IPS-18a (cell line): ENCODE data around the gene SPATA31D1.
"Not testable (repeated sequence)": the region's sequence is repeated elsewhere in the genome, so short reads cannot be mapped to it uniquely, and the experiment has no call there.

Source experiments
- H3K27ac ChIP-seq: one replicate; pipeline ENCODE4 v1.5.1; 2013; ENCODE audit warnings: low read length
- H3K27me3 ChIP-seq: one replicate; pipeline ENCODE4 v1.6.1; 2013; ENCODE audit warnings: mild to moderate bottlenecking, low read length; ENCODE audit not compliant: control insufficient read depth, insufficient read depth
- H3K36me3 ChIP-seq: one replicate; pipeline ENCODE4 v1.6.1; 2013; ENCODE audit warnings: low read depth, low read length; ENCODE audit not compliant: control insufficient read depth
- H3K4me1 ChIP-seq: one replicate; pipeline ENCODE4 v1.6.1; 2013; ENCODE audit warnings: low read depth, low read length; ENCODE audit not compliant: control insufficient read depth
- H3K4me3 ChIP-seq: one replicate; pipeline ENCODE4 v1.5.1; 2013; ENCODE audit warnings: low read length
- H3K9ac ChIP-seq: one replicate; pipeline ENCODE4 v1.6.1; 2013; ENCODE audit warnings: mild to moderate bottlenecking, low read length, moderate library complexity
- H3K9me3 ChIP-seq: one replicate; pipeline ENCODE4 v1.6.1; 2013; ENCODE audit warnings: low read depth, low read length; ENCODE audit not compliant: control insufficient read depth

Gene SPATA31D1

DNA sequence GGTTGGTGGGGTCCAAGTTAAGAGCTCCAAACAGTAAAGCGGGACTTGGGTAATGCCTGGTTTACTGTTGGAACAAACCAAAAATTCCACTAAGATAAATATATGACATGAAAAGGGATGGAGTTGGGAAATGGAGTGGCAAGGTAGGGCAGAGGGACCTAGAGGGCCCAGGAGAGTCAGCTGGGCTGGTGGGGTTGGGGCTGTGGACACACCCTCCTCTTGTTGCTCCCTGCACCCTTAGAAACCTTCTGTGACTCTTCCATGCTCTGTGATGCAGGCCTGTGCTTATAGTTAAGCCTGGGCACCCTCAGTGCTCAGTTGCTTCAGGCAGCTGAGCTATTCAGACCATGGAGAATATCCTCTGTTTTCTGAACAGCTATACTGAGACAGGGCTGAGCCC lies at the start of gene SPATA31D1:
TSS of gene SPATA31D1 (plus strand) at position 301 of the 400 bp plus-strand sequence. CDS start at position 348, 47 bp downstream.
- not testable (repeated sequence) for H3K4me1 ChIP-seq, H3K9ac ChIP-seq, H3K36me3 ChIP-seq, H3K9me3 ChIP-seq, H3K27me3 ChIP-seq, H3K27ac ChIP-seq, H3K4me3 ChIP-seq

DNA sequence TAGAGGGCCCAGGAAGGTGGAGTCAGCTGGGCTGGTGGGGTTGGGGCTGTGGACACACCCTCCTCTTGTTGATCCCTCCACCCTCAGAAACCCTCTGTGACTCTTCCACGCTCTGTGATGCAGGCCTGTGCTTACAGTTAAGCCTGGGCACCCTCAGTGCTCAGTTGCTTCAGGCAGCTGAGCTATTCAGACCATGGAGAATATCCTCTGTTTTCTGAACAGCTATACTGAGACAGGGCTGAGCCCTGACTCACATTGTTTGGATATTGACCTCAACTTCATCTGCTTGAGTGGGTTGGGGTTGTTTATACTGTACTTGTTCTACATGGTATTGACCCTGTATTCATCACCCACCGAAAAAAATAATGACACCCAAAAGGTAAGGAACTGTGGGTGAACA lies 45.2 kb upstream of the SPATA31D1 start, which contains the start of gene SPATA31D3:
TSS of gene SPATA31D3 (plus strand) at position 108 of the 400 bp plus-strand sequence. CDS start at position 194, 86 bp downstream.
- H3K9me3 ChIP-seq, H3K36me3 ChIP-seq, H3K9ac ChIP-seq, H3K27ac ChIP-seq, H3K27me3 ChIP-seq, H3K4me3 ChIP-seq, H3K4me1 ChIP-seq: not testable (repeated sequence)

DNA sequence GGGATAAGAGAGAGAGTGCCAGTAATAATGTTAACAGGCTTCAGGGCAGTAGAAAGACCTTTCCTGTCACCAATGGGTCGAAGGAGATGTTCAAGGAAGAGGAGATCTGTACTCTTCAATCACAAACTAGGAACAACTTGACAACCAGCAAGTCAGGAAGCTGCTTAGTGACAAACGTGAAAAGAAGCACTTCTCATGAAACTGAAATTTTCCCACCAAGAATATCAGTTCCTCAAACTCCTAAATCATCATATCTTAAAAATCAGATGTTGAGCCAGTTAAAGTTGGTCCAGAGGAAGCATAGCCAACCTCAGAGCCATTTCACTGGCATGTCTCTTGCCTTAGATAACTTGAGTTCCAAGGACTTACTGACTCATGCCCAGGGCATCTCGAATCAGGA lies 39.9 kb upstream of the SPATA31D1 start:
- H3K9ac ChIP-seq, H3K4me1 ChIP-seq, H3K27me3 ChIP-seq, H3K27ac ChIP-seq, H3K4me3 ChIP-seq, H3K36me3 ChIP-seq, H3K9me3 ChIP-seq: not testable (repeated sequence)

DNA sequence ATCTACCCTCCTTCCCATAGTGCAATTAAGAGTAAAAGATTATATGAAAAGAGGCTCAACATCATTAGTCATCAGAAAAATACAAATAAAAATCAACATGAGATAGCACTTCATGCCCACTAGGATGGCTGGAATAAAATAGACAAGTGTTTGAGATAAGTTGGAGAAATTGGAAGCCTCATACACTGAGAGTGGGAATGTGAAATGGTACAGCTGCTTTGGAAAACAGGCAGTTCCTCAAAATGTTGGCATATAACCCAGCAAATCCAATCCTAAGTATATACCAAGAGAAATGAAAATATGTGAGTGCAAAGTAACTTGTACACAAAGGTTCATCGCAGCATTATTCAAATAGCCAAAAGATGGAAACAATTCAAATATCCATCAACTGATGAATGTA lies 35.5 kb upstream of the SPATA31D1 start:
- Histone ChIP-seq H3K9me3 (peaks cover 14% of the 10 kb centered on the region), H3K36me3 (no peaks in the 10 kb centered on the region), H3K4me1 (no peaks in the 10 kb centered on the region), H3K4me3 (no peak overlapping the region), H3K27ac (no peak overlapping the region), H3K27me3 (no peaks in the 10 kb centered on the region), H3K9ac (no peak overlapping the region)

DNA sequence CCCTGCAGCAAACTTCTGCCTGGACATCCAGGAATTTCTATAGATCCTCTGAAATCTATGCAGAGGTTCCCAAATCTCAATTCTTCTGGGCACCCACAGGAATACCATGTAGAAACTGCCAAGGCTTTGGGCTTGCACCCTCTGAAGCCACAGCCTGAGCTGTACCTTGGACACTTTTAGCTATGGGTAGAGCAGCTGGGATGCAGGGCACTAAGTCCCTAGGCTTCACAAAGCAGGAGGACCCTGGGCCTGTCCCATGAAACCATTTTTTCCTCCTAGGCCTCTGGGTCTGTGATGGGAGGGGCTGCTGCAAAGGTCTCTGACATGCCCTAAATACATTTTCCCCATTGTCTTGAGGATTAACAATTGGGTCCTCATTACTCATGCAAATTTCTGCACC lies 32.9 kb upstream of the SPATA31D1 start:
- no peaks in the 10 kb centered on the region for H3K36me3 ChIP-seq
- H3K4me3 ChIP-seq, result no peak overlapping the region
- H3K27ac ChIP-seq, result no peak overlapping the region
- H3K9ac ChIP-seq, result no peak overlapping the region
- H3K4me1 ChIP-seq, result no peaks in the 10 kb centered on the region
- H3K9me3 ChIP-seq, result peaks cover 14% of the 10 kb centered on the region
- no peaks in the 10 kb centered on the region for H3K27me3 ChIP-seq

DNA sequence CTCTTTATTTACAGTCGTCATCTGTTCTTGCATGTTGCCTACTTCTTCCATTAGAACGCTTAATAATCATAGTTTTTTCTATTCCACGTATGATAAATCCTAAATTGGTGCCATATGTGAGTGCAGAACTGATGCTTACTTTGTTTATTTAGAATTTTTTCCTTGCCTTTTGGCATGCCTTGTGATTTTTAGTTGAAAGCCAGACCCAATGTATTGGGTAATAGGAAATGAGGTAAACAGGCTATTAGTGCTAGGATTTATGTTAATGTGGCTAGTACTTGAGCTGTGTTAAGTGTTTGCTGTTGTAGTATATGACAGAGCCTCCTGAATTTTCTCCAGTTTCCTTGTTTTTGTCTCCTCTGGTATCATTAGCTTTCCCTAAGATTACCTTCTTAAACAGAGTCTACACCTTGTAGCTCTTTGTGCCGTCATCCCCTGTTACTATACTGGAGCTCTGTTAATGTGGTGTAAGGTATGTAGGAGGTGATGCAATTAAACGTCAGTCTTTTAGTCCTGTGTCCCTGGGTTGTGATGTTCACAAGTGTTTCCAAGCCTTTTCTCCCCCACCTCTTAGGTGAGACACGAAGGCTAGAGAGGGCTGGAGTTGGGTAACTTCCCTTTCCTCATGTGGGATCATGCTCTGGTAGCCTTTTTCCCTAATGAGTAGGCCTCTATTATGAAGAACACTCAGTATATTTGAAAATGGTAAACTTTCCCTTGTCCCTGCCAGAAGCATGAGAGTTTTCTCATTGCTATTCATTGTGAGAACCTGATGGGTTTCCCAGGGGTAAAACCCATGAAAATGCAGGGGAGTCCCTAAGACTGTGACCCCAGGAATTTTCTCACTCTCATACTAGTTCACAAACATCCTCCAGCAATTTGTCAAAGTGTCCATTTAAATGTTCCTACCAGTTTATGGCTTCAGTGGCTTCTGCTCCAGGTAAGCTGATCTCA lies 24.1 kb upstream of the SPATA31D1 start:
- Histone ChIP-seq H3K27ac (no peak overlapping the region), H3K27me3 (no peaks in the 10 kb centered on the region), H3K9ac (no peak overlapping the region), H3K36me3 (no peaks in the 10 kb centered on the region), H3K9me3 (peaks cover 5% of the 10 kb centered on the region), H3K4me1 (no peaks in the 10 kb centered on the region), H3K4me3 (no peak overlapping the region)

DNA sequence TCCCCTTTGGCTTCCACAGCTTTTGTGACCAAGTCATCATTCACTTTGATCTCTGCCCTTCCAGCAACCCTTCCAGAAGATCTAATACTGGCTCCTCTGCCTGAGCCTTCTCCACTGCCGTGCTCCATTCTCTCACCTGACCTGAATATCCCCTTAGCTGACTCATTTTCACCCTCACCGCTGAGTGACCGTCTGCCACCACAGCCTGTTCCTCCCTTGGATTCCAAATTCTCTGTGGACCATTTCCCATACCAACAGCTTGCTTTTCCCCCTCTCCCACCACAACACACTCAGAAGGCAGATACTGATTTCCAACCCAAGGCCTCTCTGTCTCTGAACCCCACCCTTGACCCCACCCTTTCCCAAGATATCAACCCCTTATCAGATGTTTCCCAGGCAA lies 20.5 kb upstream of the SPATA31D1 start:
- Histone ChIP-seq H3K27ac (no peak overlapping the region), H3K9me3 (peaks cover 5% of the 10 kb centered on the region), H3K27me3 (no peaks in the 10 kb centered on the region), H3K36me3 (no peaks in the 10 kb centered on the region), H3K4me3 (no peak overlapping the region), H3K4me1 (no peaks in the 10 kb centered on the region), H3K9ac (no peak overlapping the region)

DNA sequence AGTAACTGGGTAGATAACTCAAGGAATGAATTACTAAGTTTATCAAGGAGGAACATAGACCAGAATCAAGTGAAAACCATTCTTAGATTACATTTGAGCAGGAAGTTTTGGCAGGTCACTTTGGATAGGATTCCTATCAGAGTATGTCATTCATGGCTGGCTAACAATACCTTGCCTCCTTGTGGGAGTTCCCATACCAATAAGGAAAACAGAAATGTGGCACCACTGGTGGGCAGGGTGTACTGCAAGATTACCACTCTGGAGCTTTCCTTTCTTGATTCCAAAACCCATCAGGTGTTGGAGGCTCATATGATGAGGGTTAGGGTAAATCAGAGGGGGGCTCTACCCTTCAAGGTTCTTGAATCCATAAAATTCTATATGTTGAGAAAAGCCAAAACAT lies 18.6 kb upstream of the SPATA31D1 start:
- Histone ChIP-seq H3K27ac (no peak overlapping the region), H3K9me3 (peaks cover 5% of the 10 kb centered on the region), H3K9ac (no peak overlapping the region), H3K27me3 (no peaks in the 10 kb centered on the region), H3K36me3 (no peaks in the 10 kb centered on the region), H3K4me3 (no peak overlapping the region), H3K4me1 (no peaks in the 10 kb centered on the region)

DNA sequence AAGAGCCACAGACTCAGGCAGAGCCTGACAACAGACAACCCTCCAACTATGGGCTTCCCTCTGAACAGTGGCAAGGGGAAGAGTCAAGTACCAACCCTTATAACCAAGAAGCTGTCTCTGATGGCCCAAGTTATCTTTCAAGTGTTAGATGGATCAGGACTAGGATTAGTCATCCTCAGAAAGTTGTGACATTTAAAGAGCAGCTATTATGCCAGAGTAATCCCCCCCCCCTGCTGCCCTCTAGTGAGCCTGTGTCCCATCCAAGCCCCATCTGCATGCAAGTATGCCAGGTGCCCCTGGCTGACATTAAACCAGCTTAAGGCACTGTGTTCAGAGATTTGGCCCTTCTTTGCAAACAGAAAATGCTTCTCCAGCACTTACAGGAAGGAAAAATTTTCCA lies 16.8 kb upstream of the SPATA31D1 start:
- Histone ChIP-seq H3K36me3 (no peaks in the 10 kb centered on the region), H3K27ac (no peak overlapping the region), H3K9me3 (peaks cover 5% of the 10 kb centered on the region), H3K4me1 (no peaks in the 10 kb centered on the region), H3K4me3 (no peak overlapping the region), H3K9ac (no peak overlapping the region), H3K27me3 (no peaks in the 10 kb centered on the region)

DNA sequence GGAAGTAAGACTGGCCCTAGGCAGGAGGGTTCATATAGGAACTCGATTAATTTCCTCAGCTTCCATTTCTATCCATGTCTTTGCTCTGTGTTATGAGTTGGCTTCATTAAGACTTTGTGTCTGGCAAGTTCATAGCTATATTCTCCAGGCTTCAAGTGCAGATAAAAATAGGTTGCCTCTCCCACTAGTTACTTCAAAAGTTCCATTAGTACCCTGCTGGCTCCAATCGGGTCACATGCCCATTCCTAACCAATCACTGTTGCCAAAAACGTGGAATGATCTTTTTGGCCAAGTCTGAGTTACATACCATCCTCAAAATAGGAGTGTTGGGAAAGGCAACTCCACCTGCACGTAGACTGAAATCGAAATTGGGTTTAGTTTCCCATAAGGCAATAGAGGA lies 13.8 kb upstream of the SPATA31D1 start:
- Histone ChIP-seq H3K4me3 (no peak overlapping the region), H3K27me3 (no peaks in the 10 kb centered on the region), H3K4me1 (no peaks in the 10 kb centered on the region), H3K27ac (no peak overlapping the region), H3K9ac (no peak overlapping the region), H3K9me3 (no peaks in the 10 kb centered on the region), H3K36me3 (no peaks in the 10 kb centered on the region)

DNA sequence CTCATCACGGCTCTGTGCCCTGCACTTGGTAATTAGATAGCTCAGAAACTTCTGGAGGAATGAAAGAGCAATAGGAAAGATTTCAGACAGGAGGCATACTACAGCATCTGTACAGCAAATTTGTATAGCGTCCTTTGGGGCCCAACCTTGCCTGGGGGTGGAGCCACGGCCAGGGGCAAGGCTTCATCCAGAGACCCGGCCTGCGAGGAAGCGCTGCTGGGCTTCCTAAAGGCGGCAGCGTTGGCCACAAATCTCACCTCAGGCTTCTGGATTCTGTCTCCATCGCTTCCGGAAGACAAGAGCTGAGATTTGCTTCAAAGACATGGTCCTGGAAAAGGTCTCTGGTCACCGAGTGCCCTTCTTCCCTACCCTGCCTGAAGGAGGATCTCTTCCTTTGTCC lies 12.2 kb upstream of the SPATA31D1 start:
- Histone ChIP-seq H3K4me1 (no peaks in the 10 kb centered on the region), H3K27ac (no peak overlapping the region), H3K9me3 (no peaks in the 10 kb centered on the region), H3K27me3 (no peaks in the 10 kb centered on the region), H3K9ac (no peak overlapping the region), H3K4me3 (no peak overlapping the region), H3K36me3 (no peaks in the 10 kb centered on the region)

DNA sequence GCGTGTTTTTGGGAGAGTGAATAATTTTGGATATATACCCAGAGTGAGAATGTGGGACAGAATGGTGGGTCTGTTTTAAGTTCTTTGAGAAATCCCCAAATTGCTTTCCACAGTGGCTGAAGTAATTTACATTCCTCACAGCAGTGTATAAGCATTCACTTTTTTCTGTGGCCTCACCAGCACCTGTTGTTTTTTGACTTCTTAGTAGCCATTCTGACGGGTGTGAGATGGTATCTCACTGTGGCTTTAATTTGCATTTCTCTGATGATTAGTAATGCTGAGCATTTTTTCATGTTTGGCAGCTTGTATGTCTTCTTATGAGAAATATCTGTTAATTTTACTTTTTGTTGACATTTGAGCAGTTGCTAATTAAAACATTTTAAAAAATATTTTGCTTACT lies 9.4 kb upstream of the SPATA31D1 start:
- H3K4me1 ChIP-seq, result no peaks in the 10 kb centered on the region
- no peak overlapping the region for H3K9ac ChIP-seq
- no peaks in the 10 kb centered on the region for H3K27me3 ChIP-seq
- no peaks in the 10 kb centered on the region for H3K9me3 ChIP-seq
- H3K27ac ChIP-seq, result no peak overlapping the region
- H3K4me3 ChIP-seq, result no peak overlapping the region
- no peaks in the 10 kb centered on the region for H3K36me3 ChIP-seq
